T-helper 1 cell treated with Interleukin-12 subunit alpha and Interleukin-12 subunit beta and Interleukin-4 antibody, amounts not matched to agents 30 ng/mL and 1 ng/mL, for 36 hours (primary cell): ENCODE measurements around the gene STXBP5. TPM values are rescaled to one million over a fixed set of nuclear protein-coding genes. Genes with fewer than 3 reads are reported as not detected.

Experiments used
- intact Hi-C: fragments of 100-400 bp; cut with micrococcal nuclease; formaldehyde crosslinking; loops from one replicate; pipeline ENCODE4 v1.15.1; 2024
- total RNA-seq: library from RNA; stranded (reverse); gene quantifications from 2 replicates; pipeline ENCODE4 v1.2.3, GENCODE V29; 2022

Gene STXBP5
- total RNA-seq, 1 donor from 2014 or later = 23.9 TPM

DNA sequence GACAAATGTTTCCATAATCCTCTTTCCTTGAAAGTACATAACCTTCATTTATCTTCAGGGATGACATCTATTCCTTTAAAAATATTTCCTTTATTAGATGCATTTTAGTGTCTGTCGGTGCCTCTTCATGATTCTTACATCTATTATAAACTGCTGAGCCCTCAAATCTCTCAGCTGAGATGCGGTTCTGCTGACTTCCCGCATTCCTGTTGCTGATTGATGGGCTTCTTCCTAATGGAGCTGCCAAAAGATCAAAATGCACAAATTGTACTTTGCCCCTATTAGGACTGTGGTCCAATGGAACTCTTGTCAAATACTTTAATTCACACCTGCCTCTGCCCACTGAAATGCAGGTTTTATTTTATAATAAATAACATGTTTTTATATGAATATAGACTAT, 225.6 kb downstream of the STXBP5 start:
- intact Hi-C loops = no loop called here

DNA sequence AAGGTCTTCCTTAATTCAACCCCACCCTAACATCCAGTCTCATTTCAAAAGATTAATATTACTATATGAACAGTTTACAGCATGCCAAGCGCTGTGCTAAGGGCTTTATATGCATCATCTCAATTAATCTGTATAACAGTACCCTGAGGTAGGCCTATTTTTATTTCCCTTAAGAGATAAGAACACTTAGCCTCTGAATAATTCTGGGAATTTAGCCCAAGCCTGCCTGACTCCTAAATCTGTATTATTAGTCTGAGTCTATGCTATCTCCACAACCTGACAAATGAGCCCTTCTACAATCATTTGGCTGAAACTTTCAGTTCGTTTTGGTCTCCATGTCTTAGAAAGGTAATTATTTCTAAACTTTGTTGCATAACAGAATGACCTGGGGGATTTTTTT, 226.6 kb downstream of the STXBP5 start:
- intact Hi-C loops = no loop called here

DNA sequence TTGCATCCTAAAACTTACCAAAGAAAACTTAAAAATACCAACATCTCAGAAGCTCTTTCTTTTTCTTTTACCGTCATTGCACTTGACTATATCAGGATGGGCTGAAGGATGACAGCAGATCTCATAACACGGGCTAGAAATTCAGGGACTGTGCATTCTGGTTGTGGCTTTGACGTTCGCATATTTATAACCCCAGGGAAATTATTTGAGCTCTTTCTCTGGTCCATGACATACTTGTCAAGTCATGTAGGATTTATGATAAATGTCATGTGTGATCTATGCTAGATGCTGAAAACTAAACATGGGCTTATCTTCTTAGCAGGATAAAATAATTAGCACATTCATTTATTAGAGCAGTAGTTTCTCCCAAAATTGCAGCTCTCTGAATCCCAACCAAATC, 229.9 kb downstream of the STXBP5 start:
- intact Hi-C loops = no loop called here

DNA sequence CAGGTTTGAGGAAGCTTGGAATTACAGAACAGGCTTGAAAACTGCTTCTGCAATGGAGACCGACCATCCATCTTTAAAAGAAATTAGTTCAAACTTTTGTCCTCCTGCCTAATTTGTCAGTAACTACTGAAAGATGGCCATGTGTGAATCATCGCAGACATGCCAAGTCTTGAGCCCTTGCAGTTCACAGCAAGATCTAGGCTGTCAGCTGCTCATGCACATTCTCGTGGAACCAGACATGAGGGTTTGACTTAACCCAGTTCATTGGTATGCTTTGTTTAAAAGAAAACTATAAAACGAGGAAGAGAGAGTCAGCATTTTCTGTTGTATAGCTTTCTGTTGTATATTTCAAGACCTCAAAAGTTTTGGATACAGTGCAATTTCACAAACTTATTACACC, 230.3 kb downstream of the STXBP5 start:
- intact Hi-C loops = no loop called here

DNA sequence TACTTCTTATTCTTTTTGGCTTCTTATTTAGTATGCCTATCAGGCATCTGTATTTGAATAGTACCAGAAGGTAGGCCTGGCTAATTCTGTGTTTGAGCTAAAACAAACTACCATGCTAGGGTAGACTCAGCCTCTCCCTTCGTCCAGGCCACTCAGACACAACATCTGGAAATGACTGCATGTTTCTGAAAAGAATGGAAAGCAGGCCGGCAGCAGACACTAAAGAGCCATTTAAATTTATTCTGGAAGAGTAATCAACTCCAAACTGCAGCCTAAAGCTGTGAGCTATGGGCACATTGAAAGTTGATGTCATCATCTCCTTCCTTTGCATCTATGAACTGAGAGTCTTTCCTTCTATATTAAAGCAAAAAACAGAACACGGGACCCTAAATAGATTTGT, 233.4 kb downstream of the STXBP5 start:
- intact Hi-C loops = no loop called here

DNA sequence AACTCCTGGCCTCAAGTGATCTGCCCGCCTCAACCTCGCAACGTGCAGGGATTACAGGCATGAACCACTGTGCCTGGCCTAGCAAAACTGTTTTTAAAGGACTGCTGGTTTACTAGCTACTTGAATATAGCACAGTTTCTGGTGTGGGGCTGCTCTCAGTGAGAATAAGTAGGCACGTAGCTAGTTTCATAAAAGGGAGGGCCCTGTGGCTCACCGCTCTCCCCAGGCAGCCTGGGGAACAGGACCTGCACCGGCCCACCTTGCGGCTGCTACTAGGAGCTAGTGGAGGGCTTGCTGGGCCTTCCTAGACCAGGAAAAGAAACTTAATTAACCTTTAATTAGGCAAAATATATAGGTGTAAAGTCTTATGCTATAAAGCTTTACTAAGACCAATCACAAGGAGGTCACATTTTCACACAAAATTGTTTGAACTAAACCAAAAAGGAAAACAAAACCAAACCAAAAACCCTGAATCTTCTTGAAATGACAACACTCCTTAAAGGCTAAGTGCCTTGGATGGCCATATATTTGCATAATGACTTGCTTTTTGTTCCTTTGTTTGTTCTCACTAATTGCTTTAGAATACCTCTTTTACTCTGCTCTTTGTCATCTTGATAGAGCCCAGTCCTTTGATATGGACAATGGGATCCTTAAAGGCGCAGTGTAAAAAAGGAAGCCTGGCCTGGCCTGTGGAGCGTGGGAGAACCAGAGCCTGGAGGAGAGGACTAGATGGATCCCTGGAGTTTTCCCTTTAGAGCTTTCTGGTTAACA, 234.7 kb downstream of the STXBP5 start:
- intact Hi-C loops = no loop called here
